ENCODE results near the gene SRC.

Gene SRC

GRCh38 chr20:37350649-37351574, 5.0 kb downstream of the SRC start:
- DNase-seq (ENCODE audit: low read depth) = no peak

GRCh38 chr20:37351689-37352607, 6.0 kb downstream of the SRC start:
- DNase-seq (ENCODE audit: low read depth) = no peak

- DNase-seq (ENCODE audit: low read depth) = no peak
These were observed 6.7 kb downstream of the SRC start for GRCh38 chr20:37352608-37352980.

GRCh38 chr20:37353285-37353849, 7.4 kb downstream of the SRC start:
- no peak for DNase-seq (ENCODE audit: low read depth)

- no peak for DNase-seq (ENCODE audit: low read depth)
These were observed 8.6 kb downstream of the SRC start for GRCh38 chr20:37354210-37355195.

- DNase-seq (ENCODE audit: low read depth) = no peak
These were observed 9.6 kb downstream of the SRC start for GRCh38 chr20:37355252-37356180.

GRCh38 chr20:37356387-37356786, 10.4 kb downstream of the SRC start:
- DNase-seq (ENCODE audit: low read depth) = peak; percentile 72

- no peak for DNase-seq (ENCODE audit: low read depth)
These were observed 11.0 kb downstream of the SRC start for GRCh38 chr20:37356961-37357371.

- no peak for DNase-seq (ENCODE audit: low read depth)
These were observed 11.8 kb downstream of the SRC start for GRCh38 chr20:37357481-37358365.

- DNase-seq (ENCODE audit: low read depth) = no peak
These were observed 12.6 kb downstream of the SRC start for GRCh38 chr20:37358366-37359150.

GRCh38 chr20:37359331-37359730, 13.4 kb downstream of the SRC start:
- DNase-seq (ENCODE audit: low read depth) = no peak

- DNase-seq (ENCODE audit: low read depth) = no peak
These were observed 13.9 kb downstream of the SRC start for GRCh38 chr20:37359836-37360235.

- no peak for DNase-seq (ENCODE audit: low read depth)
These were observed 14.6 kb downstream of the SRC start for GRCh38 chr20:37360391-37361115.

- DNase-seq (ENCODE audit: low read depth) = no peak
These were observed 15.4 kb downstream of the SRC start for GRCh38 chr20:37361336-37361735.

GRCh38 chr20:37362231-37362792, 16.4 kb downstream of the SRC start:
- no peak for DNase-seq (ENCODE audit: low read depth)

GRCh38 chr20:37362821-37363220, 16.9 kb downstream of the SRC start:
- no peak for DNase-seq (ENCODE audit: low read depth)

Measured in fibroblast of gingiva (primary cell).